Mesodermal cell (in vitro differentiated cells): Measurements from ENCODE around the gene JMJD4.

ENCODE experiments used
- H3K27ac ChIP-seq: 2 replicates; pipeline ENCODE4 v1.7.0; 2013; ENCODE audit warnings: mild to moderate bottlenecking, low read depth, low read length, moderate library complexity; ENCODE audit not compliant: severe bottlenecking
- H3K36me3 ChIP-seq: 2 replicates; pipeline ENCODE4 v1.7.1; 2013; ENCODE audit warnings: mild to moderate bottlenecking, low read length, moderate library complexity; ENCODE audit not compliant: control insufficient read depth, insufficient read depth
- H3K4me1 ChIP-seq: one replicate; pipeline ENCODE4 v1.7.1; 2013; ENCODE audit warnings: mild to moderate bottlenecking, low read length; ENCODE audit not compliant: insufficient read depth, control insufficient read depth, poor library complexity, severe bottlenecking
- H3K4me3 ChIP-seq: 2 replicates; pipeline ENCODE4 v1.7.0; 2013; ENCODE audit warnings: low read length, control low read depth, mild to moderate bottlenecking; ENCODE audit not compliant: insufficient read depth, poor library complexity, severe bottlenecking; ENCODE audit errors: extremely low read depth
- H3K9me3 ChIP-seq: 2 replicates; pipeline ENCODE4 v1.7.1; 2013; ENCODE audit warnings: mild to moderate bottlenecking, low read length, moderate library complexity; ENCODE audit not compliant: control insufficient read depth
- WGBS, 2 experiments: methylation state at CpG; one replicate each; pipeline ENCODE4 v1.1.5; 2013; ENCODE audit warnings: missing lambda C conversion rate in 2 of 2; ENCODE audit not compliant: insufficient coverage in 2 of 2; 5-methylcytosine and 5-hydroxymethylcytosine counted together

JMJD4 gene

DNA sequence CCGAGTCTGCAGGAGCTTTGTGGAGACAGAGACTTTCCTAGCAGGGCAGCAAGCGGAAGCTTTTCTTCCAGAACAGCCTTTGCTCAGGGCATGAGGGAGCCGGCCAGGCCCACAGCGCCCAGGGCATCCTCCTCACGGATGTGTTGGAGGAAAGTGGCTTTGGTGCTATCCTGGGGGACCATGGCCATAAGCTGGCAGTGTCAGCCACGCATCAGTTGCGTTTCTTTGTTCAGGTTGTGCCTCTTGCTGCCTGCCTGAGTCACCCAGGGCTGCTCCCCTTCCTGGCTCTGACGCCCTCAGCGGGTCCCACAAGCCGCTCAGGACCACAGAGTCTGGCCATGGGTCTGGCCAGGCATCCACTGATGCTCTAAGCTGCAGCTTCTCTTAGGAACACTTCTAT lies 40.7 kb upstream of the JMJD4 start:
- H3K4me3 ChIP-seq: no peak overlapping the region
- H3K9me3 ChIP-seq: no peaks in the 10 kb centered on the region
- 95 to 98% methylated on average over 10 of the region's 10 CpGs for WGBS, 2 experiments
- H3K36me3 ChIP-seq: peaks cover 23% of the 10 kb centered on the region
- peak overlapping the region; percentile 81 for H3K27ac ChIP-seq
- peaks cover 34% of the 10 kb centered on the region for H3K4me1 ChIP-seq

DNA sequence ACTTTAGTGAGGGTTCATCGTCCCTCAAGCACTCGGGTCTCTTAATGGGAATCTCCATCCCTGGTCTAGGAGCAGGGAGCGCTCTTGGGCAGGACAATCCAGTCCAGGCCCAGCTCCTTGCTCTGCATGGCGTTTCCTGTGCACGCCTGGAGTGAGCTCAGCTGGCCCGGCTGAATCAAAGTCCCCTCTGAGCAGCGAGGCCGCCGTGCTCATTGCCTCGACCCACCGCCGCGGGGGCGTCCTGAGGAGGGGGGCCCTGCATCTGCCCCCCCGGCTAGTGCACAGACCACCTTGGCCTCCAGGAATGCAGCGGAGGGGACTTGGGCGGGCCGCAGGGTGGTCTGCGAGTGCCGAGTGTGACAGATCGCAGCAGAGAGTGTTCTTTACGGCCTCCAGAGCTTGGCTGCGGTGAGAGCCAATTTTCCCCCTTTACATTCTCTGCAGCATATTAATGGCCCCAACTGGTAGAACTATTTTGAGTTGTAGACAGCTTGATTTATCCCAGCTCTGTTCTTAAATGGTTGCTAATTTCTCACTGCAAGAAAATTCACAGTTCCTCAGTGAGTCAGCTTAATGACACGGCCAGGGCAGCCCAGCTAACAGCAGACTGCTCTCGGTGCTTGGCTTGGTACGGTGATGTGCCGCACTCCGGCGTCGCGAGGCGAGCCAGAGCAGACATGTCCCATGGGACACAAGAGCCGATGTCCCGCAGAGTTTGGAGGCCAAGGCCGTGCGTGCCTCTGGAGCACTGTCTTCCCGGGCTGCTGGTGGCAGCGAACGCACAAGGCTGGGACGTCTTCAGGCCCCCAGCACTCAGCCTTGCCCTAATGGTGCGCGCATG lies 39.9 kb upstream of the JMJD4 start:
- 91 to 92% methylated on average over 37 to 39 of the region's 42 CpGs for WGBS, 2 experiments
- Histone ChIP-seq H3K4me3 (no peak overlapping the region), H3K27ac (peak overlapping the region; percentile 81), H3K9me3 (no peaks in the 10 kb centered on the region), H3K36me3 (peaks cover 22% of the 10 kb centered on the region), H3K4me1 (peaks cover 34% of the 10 kb centered on the region)

DNA sequence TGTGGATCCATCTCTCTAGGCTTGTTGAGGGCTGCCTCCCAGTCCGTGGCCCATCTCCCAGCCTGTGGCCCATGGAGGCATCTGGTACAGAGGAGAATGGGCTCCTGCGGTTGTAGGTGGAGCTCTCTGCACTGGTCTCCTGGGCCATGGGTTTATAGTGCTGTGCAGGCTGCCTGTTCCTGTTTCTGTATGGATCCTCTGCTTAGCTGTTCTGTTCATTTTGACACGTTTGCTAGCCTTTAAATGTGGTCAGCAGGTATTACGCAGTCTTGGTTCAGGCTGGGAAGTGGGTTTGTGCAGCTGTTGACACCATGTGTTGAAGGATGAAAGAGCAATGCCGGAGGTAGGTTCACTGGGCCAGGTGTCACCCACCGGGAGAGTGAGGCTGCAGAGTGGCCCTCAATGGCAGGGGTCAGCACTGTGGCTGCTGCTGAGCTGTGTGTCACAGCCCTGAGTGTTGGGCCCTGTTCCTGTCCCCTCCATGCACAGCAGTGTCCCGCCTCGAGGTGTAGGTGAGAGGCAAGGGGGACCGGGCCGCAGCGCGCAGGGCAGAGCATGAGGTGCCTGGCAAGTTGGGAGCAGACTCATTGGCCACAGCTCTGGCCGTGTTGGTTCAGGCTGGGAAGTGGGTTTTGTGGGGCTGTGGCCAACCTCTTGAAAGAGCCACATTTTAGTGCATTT lies 39.1 kb upstream of the JMJD4 start:
- Histone ChIP-seq H3K27ac (no peak overlapping the region), H3K4me1 (peaks cover 34% of the 10 kb centered on the region), H3K4me3 (no peak overlapping the region), H3K9me3 (no peaks in the 10 kb centered on the region), H3K36me3 (peaks cover 18% of the 10 kb centered on the region)
- WGBS, 2 experiments: 87 to 92% methylated on average over 9 to 13 of the region's 13 CpGs

DNA sequence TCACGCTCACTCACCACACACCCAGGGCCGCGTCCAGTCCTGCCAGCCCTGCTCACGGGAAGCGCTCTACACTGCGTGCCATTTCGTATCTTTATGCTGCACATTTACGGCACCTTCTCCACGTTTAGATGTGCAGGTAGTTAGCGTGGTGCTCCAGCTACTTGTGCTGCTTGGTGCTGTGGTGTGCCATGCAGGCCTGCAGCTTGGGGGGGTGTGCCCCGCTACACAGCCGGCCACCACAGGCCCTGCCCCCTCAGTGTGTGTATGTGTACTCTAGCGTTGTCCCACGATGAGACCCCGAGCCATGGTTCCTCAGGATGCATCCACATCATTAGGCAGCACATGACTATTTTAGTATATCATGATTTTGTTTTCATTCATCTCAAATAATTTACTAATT lies 38.5 kb upstream of the JMJD4 start:
- H3K9me3 ChIP-seq: no peaks in the 10 kb centered on the region
- WGBS, 2 experiments: 91 to 98% methylated on average over 8 to 10 of the region's 15 CpGs
- H3K4me1 ChIP-seq: peaks cover 34% of the 10 kb centered on the region
- no peak overlapping the region for H3K4me3 ChIP-seq
- peaks cover 24% of the 10 kb centered on the region for H3K36me3 ChIP-seq
- H3K27ac ChIP-seq: no peak overlapping the region

DNA sequence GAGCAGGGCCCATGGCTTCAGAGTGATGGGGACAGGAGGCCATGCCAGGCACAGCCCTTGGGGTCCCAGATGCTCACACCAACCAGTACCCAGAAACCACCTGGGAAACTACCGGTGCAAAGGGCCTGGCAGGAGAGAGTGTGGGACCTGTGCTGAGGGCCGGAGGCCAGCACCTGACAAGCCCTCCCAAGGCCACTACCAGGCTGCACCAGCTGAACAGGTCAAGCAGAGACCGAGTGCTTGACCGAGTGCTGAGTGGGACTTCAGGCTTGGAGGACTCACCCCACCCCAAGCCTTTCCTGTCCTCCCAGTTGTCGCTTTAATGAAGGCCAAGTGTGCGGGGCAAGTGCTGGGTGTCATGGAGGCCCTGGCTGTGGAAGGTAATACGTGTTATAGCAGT lies 36.7 kb upstream of the JMJD4 start:
- H3K4me1 ChIP-seq: peaks cover 25% of the 10 kb centered on the region
- no peaks in the 10 kb centered on the region for H3K9me3 ChIP-seq
- no peak overlapping the region for H3K27ac ChIP-seq
- 91 to 100% methylated on average over 1 to 3 of the region's 7 CpGs for WGBS, 2 experiments
- no peak overlapping the region for H3K4me3 ChIP-seq
- H3K36me3 ChIP-seq: peaks cover 34% of the 10 kb centered on the region

DNA sequence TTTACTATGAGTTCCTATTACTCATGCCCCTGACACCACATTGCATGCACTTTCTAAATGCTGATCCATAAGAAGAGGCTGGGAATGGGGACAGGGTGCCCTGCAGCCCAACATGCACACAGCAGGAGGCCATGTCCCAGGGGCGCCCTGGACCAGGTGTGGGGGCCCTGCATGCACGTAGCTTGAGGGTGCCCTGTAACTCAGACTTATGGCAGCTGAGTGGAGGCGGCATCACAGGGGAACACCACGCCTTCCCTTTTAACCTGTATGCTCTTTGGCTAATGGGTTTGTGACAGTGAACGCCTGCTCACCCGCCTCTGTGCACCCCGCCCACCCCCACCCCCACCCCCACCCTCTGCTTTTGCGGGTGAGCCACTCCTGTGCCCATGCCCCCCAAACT lies 36.2 kb upstream of the JMJD4 start:
- peaks cover 38% of the 10 kb centered on the region for H3K36me3 ChIP-seq
- H3K27ac ChIP-seq: no peak overlapping the region
- H3K4me1 ChIP-seq: peaks cover 25% of the 10 kb centered on the region
- H3K9me3 ChIP-seq: no peaks in the 10 kb centered on the region
- WGBS, 2 experiments: 90 to 96% methylated on average over 3 to 4 of the region's 8 CpGs
- no peak overlapping the region for H3K4me3 ChIP-seq

DNA sequence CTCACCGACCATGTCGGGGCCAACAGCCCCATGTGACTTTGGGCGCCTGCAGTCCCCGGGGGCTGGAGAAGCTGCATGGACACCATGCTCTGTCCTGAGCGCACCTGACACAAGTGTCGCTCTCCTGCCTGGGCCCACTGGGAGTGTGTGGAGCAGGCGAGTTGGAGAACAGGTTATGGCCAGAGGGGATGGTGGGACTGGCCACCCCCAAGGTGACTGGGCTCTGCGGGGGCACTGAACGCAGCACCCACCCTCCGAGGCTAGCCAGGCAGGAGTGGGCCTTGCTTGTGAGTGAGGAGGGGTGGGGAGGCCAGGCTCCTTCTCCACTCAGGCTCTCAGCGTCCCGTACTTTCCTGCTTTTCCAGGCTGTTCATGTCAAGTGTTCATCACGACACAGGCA lies 35.7 kb upstream of the JMJD4 start:
- Histone ChIP-seq H3K4me3 (no peak overlapping the region), H3K27ac (no peak overlapping the region), H3K36me3 (peaks cover 44% of the 10 kb centered on the region), H3K9me3 (no peaks in the 10 kb centered on the region), H3K4me1 (peaks cover 24% of the 10 kb centered on the region)
- WGBS, 2 experiments: 94 to 98% methylated on average over 10 to 13 of the region's 13 CpGs

DNA sequence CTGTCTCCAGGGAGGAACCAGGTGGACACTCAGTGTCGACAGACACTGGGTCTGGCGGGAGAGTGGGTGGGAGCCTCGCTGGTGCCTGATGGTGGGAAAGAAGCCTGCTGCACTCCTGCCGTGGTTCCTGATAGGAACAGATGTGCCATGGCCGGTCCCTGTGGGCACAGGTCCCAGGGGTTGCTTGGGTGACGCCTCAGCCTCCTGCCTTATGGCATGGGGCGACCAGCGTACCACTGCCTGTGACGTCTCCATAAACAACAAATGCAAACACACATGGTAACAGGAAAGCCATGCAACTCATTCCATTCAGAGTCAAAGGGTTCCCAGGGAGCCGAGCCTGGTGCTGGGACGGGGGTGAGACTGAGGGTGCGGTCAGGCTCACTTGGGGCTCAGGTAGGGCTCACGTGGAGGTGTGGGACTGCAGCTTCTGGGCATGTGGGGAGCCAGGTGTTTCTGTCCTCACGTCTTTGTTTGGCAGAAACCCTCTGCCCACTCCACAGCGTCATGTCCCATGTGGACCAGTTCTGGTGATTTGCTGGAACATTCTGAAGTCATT lies 34.9 kb upstream of the JMJD4 start:
- H3K4me1 ChIP-seq: peaks cover 16% of the 10 kb centered on the region
- WGBS, 2 experiments: 91 to 96% methylated on average over 13 to 14 of the region's 15 CpGs
- H3K4me3 ChIP-seq: no peak overlapping the region
- peaks cover 51% of the 10 kb centered on the region for H3K36me3 ChIP-seq
- no peaks in the 10 kb centered on the region for H3K9me3 ChIP-seq
- H3K27ac ChIP-seq: no peak overlapping the region

DNA sequence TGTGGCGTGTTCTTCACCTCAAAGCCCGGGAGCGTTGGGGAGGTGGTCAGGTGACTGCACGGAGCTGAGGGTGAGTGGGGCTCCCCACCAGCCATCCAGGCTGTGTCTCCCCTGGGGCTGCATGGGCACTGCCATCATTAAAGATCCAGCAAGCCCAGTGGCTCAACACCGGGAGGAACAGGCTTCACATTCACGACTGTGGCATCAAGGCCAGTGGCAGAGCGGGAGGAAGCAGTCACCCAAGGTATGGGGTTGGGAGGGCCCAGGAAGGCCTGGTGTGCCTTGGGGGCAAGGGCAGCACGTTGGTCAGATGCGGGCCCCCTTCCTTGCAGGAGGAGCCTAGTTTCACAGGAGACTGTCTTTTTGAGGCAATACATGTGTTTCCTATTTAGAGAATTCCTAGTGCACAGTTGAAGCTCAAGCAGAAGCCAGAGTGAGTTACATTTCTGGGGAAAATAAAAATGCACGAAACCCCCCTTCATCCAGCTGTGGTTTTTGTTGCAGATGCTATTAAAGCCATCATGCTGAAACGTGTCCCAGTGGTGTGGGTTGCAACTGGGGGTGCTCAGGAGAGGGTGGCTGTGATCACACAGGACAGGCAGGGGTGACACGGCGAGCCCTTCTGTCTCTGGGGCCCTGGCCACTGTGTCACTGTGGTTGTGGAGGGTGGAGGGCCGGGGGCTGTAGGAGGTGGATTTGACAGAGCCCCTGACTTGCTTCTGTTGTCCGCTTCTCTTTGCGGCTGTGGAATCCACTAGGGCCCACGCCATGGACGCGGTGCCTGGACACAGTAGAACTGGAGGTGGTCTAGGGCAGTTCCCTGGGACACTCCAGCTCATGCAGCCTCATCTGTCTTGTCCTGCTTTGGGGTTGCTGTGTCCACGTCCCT lies 34.2 kb upstream of the JMJD4 start:
- H3K4me1 ChIP-seq: peaks cover 10% of the 10 kb centered on the region
- peaks cover 56% of the 10 kb centered on the region for H3K36me3 ChIP-seq

DNA sequence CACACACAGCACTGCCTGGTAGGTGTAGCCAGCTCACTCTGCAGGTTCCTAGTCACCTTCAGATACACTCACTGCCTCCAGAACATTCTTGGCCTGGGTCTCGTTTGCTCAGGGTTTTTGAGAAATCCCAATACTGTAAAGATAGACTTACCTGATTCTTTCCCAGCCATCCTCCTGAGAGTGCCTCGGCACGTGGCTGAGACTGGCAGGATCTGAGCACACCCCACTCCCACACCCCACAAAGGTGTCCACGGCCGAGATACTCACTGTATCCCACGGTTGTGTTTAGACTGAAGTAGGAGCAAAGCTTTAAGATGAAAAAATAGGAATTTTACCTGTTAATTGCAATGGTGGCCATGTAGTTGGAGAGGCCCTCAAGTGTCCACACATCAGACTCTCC lies 33.5 kb upstream of the JMJD4 start:
- Histone ChIP-seq H3K36me3 (peaks cover 60% of the 10 kb centered on the region), H3K4me1 (peaks cover 13% of the 10 kb centered on the region), H3K4me3 (no peak overlapping the region), H3K9me3 (no peaks in the 10 kb centered on the region), H3K27ac (no peak overlapping the region)
- 86 to 100% methylated on average over 1 to 6 of the region's 6 CpGs for WGBS, 2 experiments

More for the DNA sequence above, 34.2 kb upstream of the JMJD4 start:
- Histone ChIP-seq H3K27ac (no peak overlapping the region), H3K9me3 (no peaks in the 10 kb centered on the region), H3K4me3 (no peak overlapping the region)
- 94% methylated on average over 15 to 16 of the region's 20 CpGs for WGBS, 2 experiments
